ENCODE data around the gene ASB10.

The ASB10 gene

DNA sequence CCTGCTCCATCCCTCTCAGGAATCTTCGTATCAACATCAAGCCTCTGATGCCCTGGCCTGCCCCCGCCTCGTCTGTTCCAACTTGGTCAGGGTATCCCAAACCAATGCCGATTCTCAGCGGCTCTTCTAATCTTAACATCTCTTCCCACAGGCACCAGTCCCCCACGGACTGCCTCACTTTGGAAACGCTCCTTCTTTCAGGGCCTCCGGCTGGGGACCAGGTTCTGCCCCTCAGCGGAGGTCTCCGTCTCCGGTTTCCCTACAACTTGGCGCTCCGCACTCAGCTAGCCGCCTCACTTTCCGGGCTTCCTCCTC lies 39.5 kb upstream of the ASB10 start:
- no peak overlapping the region for H3K27ac ChIP-seq (ENCODE audit: low read depth, low read length)
- no CpG with 5 or more reads among the region's 15 CpGs for WGBS (ENCODE audit: extremely low coverage, insufficient coverage, low lambda C conversion rate)
- peak overlapping the region; percentile 93 for H3K9ac ChIP-seq (ENCODE audit: low read length)
- H3K4me3 ChIP-seq (ENCODE audit: low read length), result peak overlapping the region; percentile 89
- H2BK15ac ChIP-seq (replicated peaks; ENCODE audit: low read depth), result no peak overlapping the region
- peaks cover 11% of the 10 kb centered on the region for H3K79me1 ChIP-seq (ENCODE audit: low read length)
- H3K18ac ChIP-seq (ENCODE audit: low read length), result no peak overlapping the region
- no peak overlapping the region for H2BK5ac ChIP-seq (ENCODE audit: low read length)
- H3K79me2 ChIP-seq (ENCODE audit: control insufficient read depth, insufficient read depth, low read length), result peaks cover 15% of the 10 kb centered on the region
- H3K27me3 ChIP-seq (ENCODE audit: insufficient read depth, low read length, poor library complexity), result no peaks in the 10 kb centered on the region
- no peak overlapping the region for H4K8ac ChIP-seq (ENCODE audit: low read depth, low read length)
- DNase-seq, result peak; percentile 19
- H3K23ac ChIP-seq (ENCODE audit: low read length), result peak overlapping the region; percentile 83
- no peak overlapping the region for H2AK5ac ChIP-seq (ENCODE audit: low read length)
- H3K4ac ChIP-seq (ENCODE audit: low read depth, low read length), result no peak overlapping the region
- peaks cover 6% of the 10 kb centered on the region for H3K4me1 ChIP-seq (ENCODE audit: control insufficient read depth, low read depth, low read length)
- H3K36me3 ChIP-seq (ENCODE audit: control insufficient read depth, insufficient read depth, low read length), result peaks cover 8% of the 10 kb centered on the region
- no peak overlapping the region for H4K5ac ChIP-seq (ENCODE audit: low read length)
- H3K4me2 ChIP-seq (ENCODE audit: low read length), result peak overlapping the region; percentile 68
- peak overlapping the region; percentile 95 for H3K56ac ChIP-seq (ENCODE audit: low read length)
- no peak overlapping the region for H2BK120ac ChIP-seq (ENCODE audit: low read depth, low read length)

DNA sequence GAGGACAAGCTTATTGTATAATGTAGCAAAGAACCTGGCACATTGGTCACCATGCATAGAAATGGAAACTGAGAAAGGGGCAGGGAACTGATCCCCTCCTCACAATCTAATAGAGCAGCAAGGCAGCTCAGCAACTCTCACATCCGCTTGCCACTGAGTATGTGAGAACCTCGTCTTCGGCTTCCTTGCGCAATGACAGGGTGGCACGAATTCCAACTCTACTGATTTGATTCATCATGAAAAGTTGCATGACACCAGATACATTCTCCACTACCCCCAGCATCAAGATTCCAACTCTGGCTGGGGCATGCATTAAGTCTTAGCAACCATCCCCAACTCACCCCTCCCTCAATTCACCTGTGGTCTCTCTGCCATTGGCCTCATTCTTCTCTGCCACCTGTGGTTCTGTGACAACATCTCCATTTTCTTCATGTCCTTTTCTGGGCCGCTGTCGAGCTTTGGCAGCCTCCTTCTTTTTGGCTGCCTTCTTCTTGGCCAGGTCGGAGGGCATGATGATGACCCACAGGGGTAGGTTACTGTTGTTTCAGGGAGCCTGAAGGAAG lies 39.0 kb upstream of the ASB10 start:
- Histone ChIP-seq H3K79me1 (ENCODE audit: low read length) (peaks cover 11% of the 10 kb centered on the region), H4K5ac (ENCODE audit: low read length) (no peak overlapping the region), H3K79me2 (ENCODE audit: control insufficient read depth, insufficient read depth, low read length) (peaks cover 15% of the 10 kb centered on the region), H3K36me3 (ENCODE audit: control insufficient read depth, insufficient read depth, low read length) (peaks cover 10% of the 10 kb centered on the region), H2AK5ac (ENCODE audit: low read length) (no peak overlapping the region), H3K4me3 (ENCODE audit: low read length) (peak overlapping the region; percentile 89), H3K18ac (ENCODE audit: low read length) (no peak overlapping the region), H3K23ac (ENCODE audit: low read length) (no peak overlapping the region), H3K9ac (ENCODE audit: low read length) (peak overlapping the region; percentile 93), H3K4ac (ENCODE audit: low read depth, low read length) (no peak overlapping the region), H2BK5ac (ENCODE audit: low read length) (no peak overlapping the region), H3K4me1 (ENCODE audit: control insufficient read depth, low read depth, low read length) (peaks cover 6% of the 10 kb centered on the region), H3K27me3 (ENCODE audit: insufficient read depth, low read length, poor library complexity) (no peaks in the 10 kb centered on the region), H2BK15ac (replicated peaks; ENCODE audit: low read depth) (no peak overlapping the region), H2BK120ac (ENCODE audit: low read depth, low read length) (no peak overlapping the region), H3K4me2 (ENCODE audit: low read length) (peak overlapping the region; percentile 68), H4K8ac (ENCODE audit: low read depth, low read length) (no peak overlapping the region), H3K56ac (ENCODE audit: low read length) (peak overlapping the region; percentile 95), H3K27ac (ENCODE audit: low read depth, low read length) (no peak overlapping the region)
- DNase-seq, result no peak
- WGBS (ENCODE audit: extremely low coverage, insufficient coverage, low lambda C conversion rate), result no CpG with 5 or more reads among the region's 8 CpGs

DNA sequence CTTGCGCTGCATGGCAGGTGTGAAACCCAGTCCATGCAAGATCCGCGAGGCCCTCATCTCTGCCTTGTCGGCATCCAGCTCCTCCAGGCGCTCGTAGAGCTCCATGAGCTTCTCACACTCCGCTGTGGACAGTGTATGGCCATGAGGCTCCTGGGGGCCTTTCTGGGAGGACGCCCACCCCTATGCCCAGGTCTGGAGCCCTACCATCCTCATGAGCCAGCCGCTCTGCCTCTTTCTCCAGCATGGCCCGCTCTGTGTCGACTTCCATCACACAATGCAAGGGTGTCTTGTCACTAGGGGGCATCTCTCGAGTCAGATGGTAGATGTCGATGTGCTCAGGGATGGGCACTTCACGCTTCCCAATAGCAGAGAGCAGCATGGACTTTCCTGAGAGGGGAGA lies 36.7 kb upstream of the ASB10 start:
- H2AK5ac ChIP-seq (ENCODE audit: low read length), result no peak overlapping the region
- H3K27me3 ChIP-seq (ENCODE audit: insufficient read depth, low read length, poor library complexity), result no peaks in the 10 kb centered on the region
- no peak overlapping the region for H3K4me3 ChIP-seq (ENCODE audit: low read length)
- H3K18ac ChIP-seq (ENCODE audit: low read length), result no peak overlapping the region
- no peak overlapping the region for H4K5ac ChIP-seq (ENCODE audit: low read length)
- no peak overlapping the region for H4K8ac ChIP-seq (ENCODE audit: low read depth, low read length)
- H3K56ac ChIP-seq (ENCODE audit: low read length), result no peak overlapping the region
- no peak overlapping the region for H2BK5ac ChIP-seq (ENCODE audit: low read length)
- peaks cover 6% of the 10 kb centered on the region for H3K4me1 ChIP-seq (ENCODE audit: control insufficient read depth, low read depth, low read length)
- H3K9ac ChIP-seq (ENCODE audit: low read length), result no peak overlapping the region
- peaks cover 15% of the 10 kb centered on the region for H3K79me2 ChIP-seq (ENCODE audit: control insufficient read depth, insufficient read depth, low read length)
- WGBS (ENCODE audit: extremely low coverage, insufficient coverage, low lambda C conversion rate), result no CpG with 5 or more reads among the region's 14 CpGs
- H3K27ac ChIP-seq (ENCODE audit: low read depth, low read length), result no peak overlapping the region
- peaks cover 11% of the 10 kb centered on the region for H3K79me1 ChIP-seq (ENCODE audit: low read length)
- no peak overlapping the region for H3K4ac ChIP-seq (ENCODE audit: low read depth, low read length)
- DNase-seq, result peak; percentile 18
- H3K4me2 ChIP-seq (ENCODE audit: low read length), result no peak overlapping the region
- no peak overlapping the region for H3K23ac ChIP-seq (ENCODE audit: low read length)
- peaks cover 20% of the 10 kb centered on the region for H3K36me3 ChIP-seq (ENCODE audit: control insufficient read depth, insufficient read depth, low read length)
- no peak overlapping the region for H2BK120ac ChIP-seq (ENCODE audit: low read depth, low read length)
- no peak overlapping the region for H2BK15ac ChIP-seq (replicated peaks; ENCODE audit: low read depth)

DNA sequence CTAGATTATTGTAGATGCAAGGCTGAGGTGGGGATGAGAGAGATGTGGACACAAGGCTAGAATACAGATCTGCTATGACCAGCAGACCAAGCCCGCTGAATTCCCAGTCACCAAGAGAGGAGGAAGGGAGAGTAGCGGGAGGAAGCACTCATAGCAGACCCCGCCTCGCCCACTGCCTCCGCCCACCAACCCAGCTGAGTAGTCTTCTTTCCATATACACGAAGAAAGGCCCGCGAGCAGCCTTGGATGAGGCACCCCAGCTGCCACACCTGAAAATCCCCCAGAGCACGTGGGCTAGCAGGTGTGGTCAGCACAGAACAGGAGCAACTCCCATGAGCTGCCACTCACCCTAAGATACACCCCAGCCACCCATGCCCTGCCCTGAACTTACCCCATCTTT lies 31.1 kb upstream of the ASB10 start:
- Histone ChIP-seq H3K9ac (ENCODE audit: low read length) (no peak overlapping the region), H3K4me2 (ENCODE audit: low read length) (no peak overlapping the region), H2BK120ac (ENCODE audit: low read depth, low read length) (no peak overlapping the region), H3K79me2 (ENCODE audit: control insufficient read depth, insufficient read depth, low read length) (no peaks in the 10 kb centered on the region), H4K5ac (ENCODE audit: low read length) (no peak overlapping the region), H3K56ac (ENCODE audit: low read length) (no peak overlapping the region), H3K27me3 (ENCODE audit: insufficient read depth, low read length, poor library complexity) (no peaks in the 10 kb centered on the region), H3K4me1 (ENCODE audit: control insufficient read depth, low read depth, low read length) (no peaks in the 10 kb centered on the region), H3K4me3 (ENCODE audit: low read length) (no peak overlapping the region), H2BK15ac (replicated peaks; ENCODE audit: low read depth) (no peak overlapping the region), H3K79me1 (ENCODE audit: low read length) (no peaks in the 10 kb centered on the region), H3K27ac (ENCODE audit: low read depth, low read length) (no peak overlapping the region), H3K23ac (ENCODE audit: low read length) (no peak overlapping the region), H2BK5ac (ENCODE audit: low read length) (no peak overlapping the region), H3K36me3 (ENCODE audit: control insufficient read depth, insufficient read depth, low read length) (peaks cover 30% of the 10 kb centered on the region), H3K18ac (ENCODE audit: low read length) (no peak overlapping the region), H4K8ac (ENCODE audit: low read depth, low read length) (no peak overlapping the region), H2AK5ac (ENCODE audit: low read length) (no peak overlapping the region), H3K4ac (ENCODE audit: low read depth, low read length) (no peak overlapping the region)
- WGBS (ENCODE audit: extremely low coverage, insufficient coverage, low lambda C conversion rate), result no CpG with 5 or more reads among the region's 9 CpGs
- DNase-seq, result no peak

DNA sequence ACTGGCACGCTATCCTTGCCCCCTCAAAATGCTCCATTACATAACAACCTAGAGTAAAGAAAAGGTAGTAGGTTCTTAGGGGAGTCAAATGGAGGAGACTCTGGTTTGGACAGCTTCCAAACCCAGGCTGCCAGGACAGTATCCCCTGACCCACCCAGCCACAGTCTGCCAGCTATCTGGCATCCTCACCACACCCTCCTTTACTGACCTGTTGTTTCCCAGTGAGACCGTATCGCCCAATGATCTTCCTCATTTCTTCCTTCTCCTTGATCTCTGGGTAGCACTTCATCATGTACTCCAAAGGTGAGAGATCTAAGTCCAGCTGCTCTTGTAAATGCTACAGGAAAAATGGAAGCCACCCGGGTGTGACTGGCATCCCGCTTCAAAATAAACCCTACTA lies 28.3 kb upstream of the ASB10 start:
- no peak overlapping the region for H3K9ac ChIP-seq (ENCODE audit: low read length)
- H2AK5ac ChIP-seq (ENCODE audit: low read length), result no peak overlapping the region
- no peak overlapping the region for H3K4me3 ChIP-seq (ENCODE audit: low read length)
- peaks cover 24% of the 10 kb centered on the region for H3K36me3 ChIP-seq (ENCODE audit: control insufficient read depth, insufficient read depth, low read length)
- H3K27ac ChIP-seq (ENCODE audit: low read depth, low read length), result no peak overlapping the region
- H3K27me3 ChIP-seq (ENCODE audit: insufficient read depth, low read length, poor library complexity), result no peaks in the 10 kb centered on the region
- H3K79me1 ChIP-seq (ENCODE audit: low read length), result no peaks in the 10 kb centered on the region
- H2BK5ac ChIP-seq (ENCODE audit: low read length), result no peak overlapping the region
- H3K4ac ChIP-seq (ENCODE audit: low read depth, low read length), result no peak overlapping the region
- no peak overlapping the region for H2BK15ac ChIP-seq (replicated peaks; ENCODE audit: low read depth)
- H3K18ac ChIP-seq (ENCODE audit: low read length), result no peak overlapping the region
- no peaks in the 10 kb centered on the region for H3K79me2 ChIP-seq (ENCODE audit: control insufficient read depth, insufficient read depth, low read length)
- no peak overlapping the region for H4K8ac ChIP-seq (ENCODE audit: low read depth, low read length)
- DNase-seq, result no peak
- H3K4me2 ChIP-seq (ENCODE audit: low read length), result no peak overlapping the region
- H3K23ac ChIP-seq (ENCODE audit: low read length), result no peak overlapping the region
- H4K5ac ChIP-seq (ENCODE audit: low read length), result no peak overlapping the region
- WGBS (ENCODE audit: extremely low coverage, insufficient coverage, low lambda C conversion rate), result no CpG with 5 or more reads among the region's 5 CpGs
- H3K4me1 ChIP-seq (ENCODE audit: control insufficient read depth, low read depth, low read length), result peaks cover 2% of the 10 kb centered on the region
- no peak overlapping the region for H2BK120ac ChIP-seq (ENCODE audit: low read depth, low read length)
- no peak overlapping the region for H3K56ac ChIP-seq (ENCODE audit: low read length)

DNA sequence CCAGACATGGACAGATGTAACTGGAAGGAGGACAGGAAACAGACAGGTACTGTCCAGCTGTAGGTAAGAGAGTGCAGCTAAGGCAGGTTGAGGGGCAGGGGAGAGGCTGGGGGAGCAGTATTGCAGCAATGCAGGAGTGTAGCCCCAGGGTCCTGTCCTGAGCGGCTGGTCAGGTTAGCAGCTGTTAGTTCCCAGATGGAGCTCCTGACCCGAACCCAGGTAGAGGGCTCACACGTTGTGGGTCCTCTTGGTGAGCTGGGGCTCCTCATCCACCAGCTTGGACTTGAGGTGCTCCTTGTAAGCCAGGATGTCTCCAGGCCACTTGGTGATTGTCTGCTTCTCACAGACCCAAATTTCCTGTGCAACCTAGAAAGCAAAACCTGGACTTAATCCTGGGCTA lies 26.8 kb upstream of the ASB10 start:
- Histone ChIP-seq H4K8ac (ENCODE audit: low read depth, low read length) (no peak overlapping the region), H3K4me2 (ENCODE audit: low read length) (no peak overlapping the region), H3K36me3 (ENCODE audit: control insufficient read depth, insufficient read depth, low read length) (peaks cover 18% of the 10 kb centered on the region), H2BK15ac (replicated peaks; ENCODE audit: low read depth) (no peak overlapping the region), H2AK5ac (ENCODE audit: low read length) (no peak overlapping the region), H3K4ac (ENCODE audit: low read depth, low read length) (no peak overlapping the region), H3K56ac (ENCODE audit: low read length) (no peak overlapping the region), H3K79me1 (ENCODE audit: low read length) (no peaks in the 10 kb centered on the region), H3K27me3 (ENCODE audit: insufficient read depth, low read length, poor library complexity) (no peaks in the 10 kb centered on the region), H3K9ac (ENCODE audit: low read length) (no peak overlapping the region), H3K4me1 (ENCODE audit: control insufficient read depth, low read depth, low read length) (peaks cover 2% of the 10 kb centered on the region), H3K79me2 (ENCODE audit: control insufficient read depth, insufficient read depth, low read length) (no peaks in the 10 kb centered on the region), H3K23ac (ENCODE audit: low read length) (no peak overlapping the region), H2BK120ac (ENCODE audit: low read depth, low read length) (no peak overlapping the region), H3K18ac (ENCODE audit: low read length) (no peak overlapping the region), H4K5ac (ENCODE audit: low read length) (no peak overlapping the region), H3K27ac (ENCODE audit: low read depth, low read length) (no peak overlapping the region), H2BK5ac (ENCODE audit: low read length) (no peak overlapping the region), H3K4me3 (ENCODE audit: low read length) (no peak overlapping the region)
- WGBS (ENCODE audit: extremely low coverage, insufficient coverage, low lambda C conversion rate), result no CpG with 5 or more reads among the region's 3 CpGs
- no peak for DNase-seq

All from mesendoderm (in vitro differentiated cells).